Endothelial cell of umbilical vein (primary cell): Measurements from ENCODE around the gene SARS2. TPM values are rescaled to one million over a fixed set of nuclear protein-coding genes. Genes with fewer than 3 reads are reported as not detected.

Experiments
- BruUV-seq: library from RNA; stranded (reverse); fragments of 400-500 nt; replicated peaks from 2 replicates; lab custom pipeline; 2021; lab: Mats Ljungman, UMichigan
- CTCF ChIA-PET: fragments of 300-600, 350-600 bp; sonication (Branson Sonifier 250); formaldehyde crosslinking; loops from one replicate; lab custom pipeline; 2021; ENCODE audit warnings: antibody characterized with exemption, inconsistent platforms; lab: Charles Lee
- POLR2A ChIA-PET: fragments of 300-600, 350-600 bp; sonication (Branson Sonifier 250); formaldehyde crosslinking; loops from one replicate; lab custom pipeline; 2021; ENCODE audit warnings: antibody characterized with exemption, inconsistent platforms; lab: Charles Lee
- DNase-seq: peaks from one replicate; pipeline ENCODE4 v3.0.0-alpha.2; 2011; ENCODE audit warnings: low read depth, low spot score
- FAIRE-seq: peaks from 2 replicates; lab custom pipeline; 2011; peaks lifted over from hg19 to GRCh38; lab: Jason Lieb, UNC
- H2AFZ ChIP-seq: 2 replicates; pipeline ENCODE4 v1.6.0; 2012; ENCODE audit warnings: low read depth, low read length, control low read depth, inconsistent platforms
- H3K27ac ChIP-seq: 2 replicates; pipeline ENCODE4 v1.5.1; 2011; ENCODE audit warnings: low read depth, mild to moderate bottlenecking, control low read depth, low read length, moderate library complexity; ENCODE audit not compliant: insufficient read depth
- H3K27me3 ChIP-seq, 2 experiments: 2 replicates each; pipeline versions ENCODE4 v1.6.0 to v1.6.1; 2011; ENCODE audit warnings: low read length in 2 of 2, mixed read lengths in 1 of 2; ENCODE audit not compliant: control insufficient read depth in 2 of 2, insufficient read depth in 2 of 2
- H3K36me3 ChIP-seq, 2 experiments: 2 replicates in 1 of 2; 3 replicates in 1 of 2; pipeline ENCODE4 v1.5.1; 2011; ENCODE audit warnings: low read length in 2 of 2, mild to moderate bottlenecking in 1 of 2, moderate library complexity in 1 of 2; ENCODE audit not compliant: control insufficient read depth in 2 of 2, insufficient read depth in 2 of 2; ENCODE audit errors: extremely low read depth in 1 of 2
- H3K4me1 ChIP-seq: 3 replicates; pipeline ENCODE4 v1.5.1; 2011; ENCODE audit warnings: mild to moderate bottlenecking, low read length; ENCODE audit not compliant: control insufficient read depth, insufficient read depth; ENCODE audit errors: extremely low read depth
- H3K4me2 ChIP-seq: 2 replicates; pipeline ENCODE4 v1.6.1; 2011; ENCODE audit warnings: low read length, control low read depth, mixed read lengths; ENCODE audit not compliant: insufficient read depth
- H3K4me3 ChIP-seq, 3 experiments: fragments of 200-600 bp in 1 of 3; sonication (generic), shearing (Covaris generic) in 1 of 3; replicated peaks in 1 of 3; 2 replicates each; pipeline ENCODE4 v1.5.1; 2011 to 2016; ENCODE audit warnings: control low read depth in 3 of 3, low read length in 3 of 3, mild to moderate bottlenecking in 2 of 3, inconsistent platforms in 1 of 3, low read depth in 1 of 3, moderate library complexity in 1 of 3; ENCODE audit not compliant: insufficient read depth in 1 of 3
- H3K79me2 ChIP-seq: 2 replicates; pipeline ENCODE4 v1.6.0; 2012; ENCODE audit warnings: low read length, inconsistent platforms; ENCODE audit not compliant: control insufficient read depth, insufficient read depth
- H3K9ac ChIP-seq: replicated peaks from 2 replicates; pipeline ENCODE3; 2011; ENCODE audit warnings: low read length, control low read depth; ENCODE audit not compliant: insufficient read depth; ENCODE audit errors: extremely low read depth
- H3K9me1 ChIP-seq: replicated peaks from 3 replicates; pipeline ENCODE4 v1.6.0; 2011; ENCODE audit warnings: mild to moderate bottlenecking, low read length; ENCODE audit not compliant: control insufficient read depth, insufficient read depth; ENCODE audit errors: extremely low read depth
- H3K9me3 ChIP-seq: replicated peaks from 2 replicates; pipeline ENCODE4 v1.5.1; 2012; ENCODE audit warnings: low read length, inconsistent platforms; ENCODE audit not compliant: control insufficient read depth, insufficient read depth
- H4K20me1 ChIP-seq: replicated peaks from 2 replicates; pipeline ENCODE3; 2011; ENCODE audit warnings: mild to moderate bottlenecking, low read length; ENCODE audit not compliant: control insufficient read depth, insufficient read depth; ENCODE audit errors: extremely low read depth
- CTCF ChIP-seq, 2 donors: IDR thresholded peaks; 1 replicate in 1 of 2; 2 replicates in 1 of 2; pipeline ENCODE4 v1.5.1; 2011; ENCODE audit warnings: low read length in 2 of 2, mild to moderate bottlenecking in 2 of 2, moderate library complexity in 2 of 2, control low read depth in 1 of 2, inconsistent platforms in 1 of 2, low read depth in 1 of 2; ENCODE audit not compliant: insufficient read depth in 1 of 2; ENCODE audit errors: extremely low read depth in 1 of 2
- EZH2 ChIP-seq: IDR thresholded peaks from 2 replicates; pipeline ENCODE4 v1.6.1; 2012; ENCODE audit warnings: borderline replicate concordance, low read depth, mild to moderate bottlenecking, moderate library complexity, low read length, inconsistent platforms; ENCODE audit not compliant: severe bottlenecking
- GATA2 ChIP-seq: IDR thresholded peaks from 2 replicates; pipeline ENCODE4 v1.7.0; 2011; ENCODE audit warnings: low read depth, mild to moderate bottlenecking, moderate library complexity, mixed read lengths, low read length; ENCODE audit not compliant: insufficient read length, insufficient read depth
- POLR2A ChIP-seq: IDR thresholded peaks from 2 replicates; pipeline ENCODE4 v1.6.1; 2012; ENCODE audit warnings: low read depth, mild to moderate bottlenecking, control low read depth, low read length
- dilution Hi-C: fragments of 300-500 bp; cut with MboI; formaldehyde crosslinking; loops from one replicate; pipeline ENCODE4 v1.15.0; 2019; ENCODE audit warnings: low sequenced_read_pairs; ENCODE audit not compliant: extremely low pct_ligation_motif_present
- intact Hi-C: fragments of 100-400 bp; cut with micrococcal nuclease; formaldehyde crosslinking; loops from one replicate; pipeline ENCODE4 v1.10.0; 2022
- polyA plus RNA-seq, 4 experiments: library from polyadenylated mRNA; depleted of rRNA in 3 of 4; stranded (reverse) in 3 of 4; unstranded in 1 of 4; fragments of >200 nt; gene quantifications; 2 replicates each; pipeline versions ENCODE4 v1.2.1 to v1.2.3, GENCODE V29; 2011 to 2012; ENCODE audit warnings: missing spikeins in 1 of 4
- total RNA-seq: library from RNA; stranded (reverse); gene quantifications from 2 replicates; pipeline ENCODE4 v1.2.3, GENCODE V29; 2021

The SARS2 gene
- total and polyA plus RNA-seq, 2 donors (not counting 3 experiments of a cell fraction or from before 2014, with no cell fraction given) = 40.3 to 43.7 TPM

GRCh38 chr19:38953677-38954076, 23.1 kb upstream of the SARS2 start:
- H3K9ac ChIP-seq = no peak overlapping the region
- TF ChIP-seq GATA2 (no peak), POLR2A (no peak)
- H3K27ac ChIP-seq = no peak overlapping the region
- ChIA-PET CTCF (interaction anchor here (0.9 to 2.3 kb wide), 4 partner anchors 8 to 551 kb away, joined by 3 to 8 read pairs (median 6); partner anchors contain the start of genes FAM98C, MRPS12 and SARS2), POLR2A (no interaction called here)
- no peaks in the 10 kb centered on the region for H3K4me1 ChIP-seq
- H3K36me3 ChIP-seq = peaks cover 0 to 2% of the 10 kb centered on the region in 2 experiments
- H3K27me3 ChIP-seq = no peaks in the 10 kb centered on the region
- no peaks in the 10 kb centered on the region for H3K79me2 ChIP-seq
- FAIRE-seq (no peak), DNase-seq (no peak)
- no TSS peak for BruUV-seq
- H2AFZ ChIP-seq = no peak overlapping the region
- H3K9me3 ChIP-seq = no peaks in the 10 kb centered on the region
- no peaks in the 10 kb centered on the region for H4K20me1 ChIP-seq
- no peak overlapping the region for H3K4me2 ChIP-seq
- H3K4me3 ChIP-seq = no peak overlapping the region
- dilution Hi-C loops (no loop called here), intact Hi-C loops (no loop called here)
- H3K9me1 ChIP-seq = no peaks in the 10 kb centered on the region

GRCh38 chr19:38952395-38953165, 22.0 kb upstream of the SARS2 start:
- no peaks in the 10 kb centered on the region for H3K79me2 ChIP-seq
- H2AFZ ChIP-seq = no peak overlapping the region
- ChIA-PET POLR2A (no interaction called here), CTCF (interaction anchor here (0.6 to 2.3 kb wide), 5 partner anchors 9 to 550 kb away, joined by 3 to 8 read pairs (median 4); partner anchors contain the start of genes FAM98C, FBXO17, MRPS12 and SARS2)
- no TSS peak for BruUV-seq
- peak; percentile 38 for FAIRE-seq
- no peaks in the 10 kb centered on the region for H4K20me1 ChIP-seq
- H3K9me3 ChIP-seq = no peaks in the 10 kb centered on the region
- H3K27ac ChIP-seq = no peak overlapping the region
- DNase-seq = no peak
- no peak overlapping the region for H3K9ac ChIP-seq
- TF ChIP-seq EZH2 = no peak
- TF ChIP-seq CTCF (IDR thresholded peaks at IDR 0.05; ENCODE audit: extremely low read depth in 1 of 2, insufficient read depth in 1 of 2, low read depth in 1 of 2, low read length in 2 of 2) = peak in 1 of 2 donors; percentile 23
- no peak overlapping the region for H3K4me2 ChIP-seq
- H3K4me1 ChIP-seq = no peaks in the 10 kb centered on the region
- intact Hi-C loops (no loop called here), dilution Hi-C loops (no loop called here)
- H3K36me3 ChIP-seq = peaks cover 0 to 1% of the 10 kb centered on the region in 2 experiments
- no peaks in the 10 kb centered on the region for H3K27me3 ChIP-seq
- H3K9me1 ChIP-seq = no peaks in the 10 kb centered on the region
- no peak overlapping the region for H3K4me3 ChIP-seq
